WI38 (cell line): Measurements from ENCODE around the gene GNAS-AS1.

Experiments
- H3K4me3 ChIP-seq: 2 replicates; pipeline ENCODE4 v1.5.1; 2011; ENCODE audit warnings: low read depth, mild to moderate bottlenecking, control low read depth, low read length
- CTCF ChIP-seq: IDR thresholded peaks from 2 replicates; pipeline ENCODE4 v1.5.1; 2012; ENCODE audit warnings: low read depth, mild to moderate bottlenecking, control low read depth, low read length

GNAS-AS1 gene

GRCh38 chr20:58890518-58891085, 39.9 kb upstream of the GNAS-AS1 start:
- no peak for TF ChIP-seq CTCF
- peak overlapping the region; percentile 68 for H3K4me3 ChIP-seq

GRCh38 chr20:58889798-58890517, 39.3 kb upstream of the GNAS-AS1 start:
- H3K4me3 ChIP-seq = peak overlapping the region; percentile 68
- TF ChIP-seq CTCF = no peak

- TF ChIP-seq CTCF = no peak
- H3K4me3 ChIP-seq = peak overlapping the region; percentile 68
Observed at GRCh38 chr20:58889334-58889760, 38.6 kb upstream of the GNAS-AS1 start.

GRCh38 chr20:58888521-58889333, 38.0 kb upstream of the GNAS-AS1 start:
- H3K4me3 ChIP-seq = peak overlapping the region; percentile 68
- no peak for TF ChIP-seq CTCF

- TF ChIP-seq CTCF = no peak
- H3K4me3 ChIP-seq = peak overlapping the region; percentile 68
Observed at GRCh38 chr20:58888103-58888502, 37.4 kb upstream of the GNAS-AS1 start.

- TF ChIP-seq CTCF = no peak
- no peak overlapping the region for H3K4me3 ChIP-seq
Observed at GRCh38 chr20:58886546-58886945, 35.8 kb upstream of the GNAS-AS1 start.

- TF ChIP-seq CTCF = no peak
- H3K4me3 ChIP-seq = no peak overlapping the region
Observed at GRCh38 chr20:58884966-58885365, 34.3 kb upstream of the GNAS-AS1 start.
